ENCODE measurements around the gene SNX30. TPM values are rescaled to one million over a fixed set of nuclear protein-coding genes. Genes with fewer than 3 reads are reported as not detected.

The SNX30 gene
- total RNA-seq, 4 donors from 2014 or later, result 4.8 to 10.2 (median 9.3) TPM

- 67 to 71% methylated on average over 2 of the region's 2 CpGs for WGBS, 2 donors
- DNase-seq, result no peak
- H3K4me3 ChIP-seq, result no peak overlapping the region
- intact Hi-C loops (cut with DNase I), result no loop called here
- TF ChIP-seq, protein P1, sequence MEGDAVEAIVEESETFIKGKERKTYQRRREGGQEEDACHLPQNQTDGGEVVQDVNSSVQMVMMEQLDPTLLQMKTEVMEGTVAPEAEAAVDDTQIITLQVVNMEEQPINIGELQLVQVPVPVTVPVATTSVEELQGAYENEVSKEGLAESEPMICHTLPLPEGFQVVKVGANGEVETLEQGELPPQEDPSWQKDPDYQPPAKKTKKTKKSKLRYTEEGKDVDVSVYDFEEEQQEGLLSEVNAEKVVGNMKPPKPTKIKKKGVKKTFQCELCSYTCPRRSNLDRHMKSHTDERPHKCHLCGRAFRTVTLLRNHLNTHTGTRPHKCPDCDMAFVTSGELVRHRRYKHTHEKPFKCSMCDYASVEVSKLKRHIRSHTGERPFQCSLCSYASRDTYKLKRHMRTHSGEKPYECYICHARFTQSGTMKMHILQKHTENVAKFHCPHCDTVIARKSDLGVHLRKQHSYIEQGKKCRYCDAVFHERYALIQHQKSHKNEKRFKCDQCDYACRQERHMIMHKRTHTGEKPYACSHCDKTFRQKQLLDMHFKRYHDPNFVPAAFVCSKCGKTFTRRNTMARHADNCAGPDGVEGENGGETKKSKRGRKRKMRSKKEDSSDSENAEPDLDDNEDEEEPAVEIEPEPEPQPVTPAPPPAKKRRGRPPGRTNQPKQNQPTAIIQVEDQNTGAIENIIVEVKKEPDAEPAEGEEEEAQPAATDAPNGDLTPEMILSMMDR (IDR thresholded peaks at IDR 0.05), result no peak
- TF ChIP-seq POLR2A (IDR thresholded peaks at IDR 0.05), result no peak
- no peaks in the 10 kb centered on the region for H3K36me3 ChIP-seq
- no peak overlapping the region for H3K27ac ChIP-seq
- no peaks in the 10 kb centered on the region for H3K27me3 ChIP-seq
- H3K9me3 ChIP-seq, result no peaks in the 10 kb centered on the region
- peaks cover 0 to 13% (median 0%) of the 10 kb centered on the region in 3 donors for H3K4me1 ChIP-seq
Observed at GRCh38 chr9:112914524-112914923, 164.0 kb downstream of the SNX30 start.

DNA sequence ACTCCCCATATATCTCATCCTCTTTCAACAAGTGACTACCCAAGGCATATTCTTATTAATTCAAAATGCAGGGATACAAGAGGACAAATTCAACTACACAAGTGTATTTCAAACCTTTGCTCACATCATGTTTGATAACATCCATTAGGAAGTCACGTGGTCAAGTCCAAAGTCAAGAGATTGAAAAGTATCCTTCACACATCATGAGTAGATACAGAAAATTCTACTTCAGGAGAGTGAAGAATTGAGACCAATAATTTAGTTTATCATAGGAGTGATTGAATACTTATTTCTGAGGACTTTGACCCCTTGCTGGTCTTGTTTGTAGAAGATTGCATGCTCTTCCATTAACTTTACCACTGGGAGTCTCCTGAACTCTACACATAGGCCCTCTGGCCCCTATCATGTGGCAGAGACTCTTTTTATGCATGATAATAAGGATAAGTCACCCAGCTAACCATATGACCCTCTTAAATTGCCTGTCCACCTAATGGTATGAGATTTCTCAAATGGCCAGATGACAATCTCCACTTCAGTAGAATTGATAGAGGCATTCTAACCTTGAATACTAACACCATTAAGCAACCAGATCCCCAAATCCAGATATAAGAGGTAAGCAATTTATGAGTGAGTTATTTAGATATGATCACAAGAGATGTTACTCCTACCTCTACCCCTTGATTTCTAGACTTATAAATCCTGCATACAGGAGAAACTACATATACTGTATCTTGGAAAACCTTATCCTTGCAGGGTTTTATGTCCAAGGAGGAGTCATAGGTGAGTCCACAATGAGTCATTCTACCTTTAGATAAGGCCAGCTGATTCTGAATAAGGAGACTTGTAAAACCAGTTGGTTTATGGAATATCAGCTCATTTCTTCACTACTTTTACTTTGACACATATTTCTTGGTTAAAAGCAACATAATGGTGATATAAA lies 166.8 kb downstream of the SNX30 start:
- WGBS, 2 donors, result 46 to 77% methylated on average over 1 of the region's 1 CpG
- no peaks in the 10 kb centered on the region for H3K27me3 ChIP-seq
- no peaks in the 10 kb centered on the region for H3K9me3 ChIP-seq
- no peak for TF ChIP-seq POLR2A (IDR thresholded peaks at IDR 0.05)
- TF ChIP-seq, protein P1 (IDR thresholded peaks at IDR 0.05), result no peak
- no peak for DNase-seq
- no peak overlapping the region for H3K27ac ChIP-seq
- no peak overlapping the region for H3K4me3 ChIP-seq
- H3K4me1 ChIP-seq, result peaks cover 0 to 13% (median 0%) of the 10 kb centered on the region in 3 donors
- intact Hi-C loops (cut with DNase I), result no loop called here
- no peaks in the 10 kb centered on the region for H3K36me3 ChIP-seq

- no peaks in the 10 kb centered on the region for H3K9me3 ChIP-seq
- no peak overlapping the region for H3K27ac ChIP-seq
- 17 to 58% methylated on average over 1 of the region's 1 CpG for WGBS, 2 donors
- no peaks in the 10 kb centered on the region for H3K36me3 ChIP-seq
- H3K4me3 ChIP-seq, result no peak overlapping the region
- intact Hi-C loops (cut with DNase I), result no loop called here
- TF ChIP-seq POLR2A (IDR thresholded peaks at IDR 0.05), result no peak
- TF ChIP-seq, protein P1 (IDR thresholded peaks at IDR 0.05), result no peak
- peaks cover 0 to 13% (median 0%) of the 10 kb centered on the region in 3 donors for H3K4me1 ChIP-seq
- H3K27me3 ChIP-seq, result no peaks in the 10 kb centered on the region
- no peak for DNase-seq
Observed at GRCh38 chr9:112917987-112918362, 167.4 kb downstream of the SNX30 start.

- no peaks in the 10 kb centered on the region for H3K36me3 ChIP-seq
- no peak for DNase-seq
- peaks cover 0 to 13% (median 0%) of the 10 kb centered on the region in 3 donors for H3K4me1 ChIP-seq
- H3K4me3 ChIP-seq, result no peak overlapping the region
- WGBS, 2 donors, result 21 to 33% methylated on average over 3 of the region's 3 CpGs
- H3K27me3 ChIP-seq, result peaks cover 0 to 9% (median 0%) of the 10 kb centered on the region in 4 donors
- H3K9me3 ChIP-seq, result no peaks in the 10 kb centered on the region
- H3K27ac ChIP-seq, result no peak overlapping the region
- intact Hi-C loops (cut with DNase I), result no loop called here
- TF ChIP-seq POLR2A (IDR thresholded peaks at IDR 0.05), result no peak
- TF ChIP-seq, protein P1 (IDR thresholded peaks at IDR 0.05), result peak in 3 of 6 experiments; percentile 13 to 50 (median 17)
Observed at GRCh38 chr9:112921549-112921948, 171.0 kb downstream of the SNX30 start.

Other genes starting within 250 kb of the SNX30 start
- gene INIP, start 32.6 kb upstream of the SNX30 start, total RNA-seq, result 10 to 100 TPM in 3 of 4 donors, 1 to 10 TPM in 1; 8.1 to 14.9 (median 12.5) TPM
- gene SLC46A2, start 140.1 kb downstream of the SNX30 start, total RNA-seq, result 1 to 10 TPM in 1 of 4 donors, under 1 TPM in 3; 0.09 to 1.6 (median 0.57) TPM

All from esophagus squamous epithelium (tissue), 5 donors.